Measurements from ENCODE around the gene KLHL14.

GRCh38 chr18:32722279-32722678 is 50.5 kb downstream of the KLHL14 start:
- TF ChIP-seq POLR2AphosphoS5 (IDR thresholded peaks at IDR 0.05; ENCODE audit: low read depth, low read length) (no peak), CTCF (IDR thresholded peaks at IDR 0.05) (no peak)
